Measurements from ENCODE around the gene DRC3. TPM values are rescaled to one million over a fixed set of nuclear protein-coding genes. Genes with fewer than 3 reads are reported as not detected.
A peak's percentile ranks its signal among the peaks of the same experiment; 100 is the strongest.

DRC3 gene
- total RNA-seq, 1 donor from 2014 or later = 0.06 TPM

- TF ChIP-seq CTCF (conservative IDR thresholded peaks at IDR 0.05; ENCODE audit: low read depth, low read length) = no peak
- no peak overlapping the region for H3K4me3 ChIP-seq (ENCODE audit: low read depth, low read length)
- DNase-seq (ENCODE audit: low read depth) = no peak
Observed at GRCh38 chr17:17983776-17984175, 11.1 kb downstream of the DRC3 start.

GRCh38 chr17:17985153-17985552 is 12.5 kb downstream of the DRC3 start:
- no peak for DNase-seq (ENCODE audit: low read depth)
- H3K4me3 ChIP-seq (ENCODE audit: low read depth, low read length) = no peak overlapping the region
- TF ChIP-seq CTCF (conservative IDR thresholded peaks at IDR 0.05; ENCODE audit: low read depth, low read length) = no peak

GRCh38 chr17:17985555-17985954 is 12.9 kb downstream of the DRC3 start:
- no peak for DNase-seq (ENCODE audit: low read depth)
- H3K4me3 ChIP-seq (ENCODE audit: low read depth, low read length) = no peak overlapping the region
- peak; percentile 65 for TF ChIP-seq CTCF (conservative IDR thresholded peaks at IDR 0.05; ENCODE audit: low read depth, low read length)

GRCh38 chr17:17987187-17987896 is 14.7 kb downstream of the DRC3 start:
- no peak for TF ChIP-seq CTCF (conservative IDR thresholded peaks at IDR 0.05; ENCODE audit: low read depth, low read length)
- no peak overlapping the region for H3K4me3 ChIP-seq (ENCODE audit: low read depth, low read length)
- DNase-seq (ENCODE audit: low read depth) = no peak

GRCh38 chr17:17987901-17988300 is 15.2 kb downstream of the DRC3 start:
- no peak for TF ChIP-seq CTCF (conservative IDR thresholded peaks at IDR 0.05; ENCODE audit: low read depth, low read length)
- DNase-seq (ENCODE audit: low read depth) = no peak
- no peak overlapping the region for H3K4me3 ChIP-seq (ENCODE audit: low read depth, low read length)

GRCh38 chr17:17988427-17988945 is 15.8 kb downstream of the DRC3 start:
- no peak for DNase-seq (ENCODE audit: low read depth)
- H3K4me3 ChIP-seq (ENCODE audit: low read depth, low read length) = no peak overlapping the region
- TF ChIP-seq CTCF (conservative IDR thresholded peaks at IDR 0.05; ENCODE audit: low read depth, low read length) = no peak

- TF ChIP-seq CTCF (conservative IDR thresholded peaks at IDR 0.05; ENCODE audit: low read depth, low read length) = no peak
- no peak overlapping the region for H3K4me3 ChIP-seq (ENCODE audit: low read depth, low read length)
- no peak for DNase-seq (ENCODE audit: low read depth)
Observed at GRCh38 chr17:17989081-17989480, 16.4 kb downstream of the DRC3 start.
